Upper lobe of left lung (tissue), 4 donors: Measurements from ENCODE around the gene ASH1L.

ENCODE experiments used
- EP300 ChIP-seq, 4 donors: sonication (generic); formaldehyde crosslinking; IDR thresholded peaks; one replicate each; pipeline ENCODE4 v1.5.1; 2017; ENCODE audit warnings: antibody characterized with exemption in 4 of 4, control low read depth in 2 of 4
- POLR2A ChIP-seq, 4 donors: fragments of 450-650 bp; IDR thresholded peaks; one replicate each; pipeline ENCODE4 v1.5.1; 2016 to 2017; ENCODE audit warnings: antibody characterized with exemption in 4 of 4, mild to moderate bottlenecking in 2 of 4
- POLR2AphosphoS5 ChIP-seq, 2 donors: sonication (generic); formaldehyde crosslinking; IDR thresholded peaks; one replicate each; pipeline ENCODE4 v1.5.1; 2017; ENCODE audit warnings: antibody characterized with exemption in 2 of 2
- TF ChIP-seq, protein P1 (sequence below), 6 experiments: fragments of 450-650 bp in 4 of 6; fragments of 200-600 bp in 2 of 6; sonication (generic) in 2 of 6; IDR thresholded peaks; one replicate each; pipeline ENCODE4 v1.5.1; 2016 to 2019; ENCODE audit warnings: antibody characterized with exemption in 6 of 6

DNA sequence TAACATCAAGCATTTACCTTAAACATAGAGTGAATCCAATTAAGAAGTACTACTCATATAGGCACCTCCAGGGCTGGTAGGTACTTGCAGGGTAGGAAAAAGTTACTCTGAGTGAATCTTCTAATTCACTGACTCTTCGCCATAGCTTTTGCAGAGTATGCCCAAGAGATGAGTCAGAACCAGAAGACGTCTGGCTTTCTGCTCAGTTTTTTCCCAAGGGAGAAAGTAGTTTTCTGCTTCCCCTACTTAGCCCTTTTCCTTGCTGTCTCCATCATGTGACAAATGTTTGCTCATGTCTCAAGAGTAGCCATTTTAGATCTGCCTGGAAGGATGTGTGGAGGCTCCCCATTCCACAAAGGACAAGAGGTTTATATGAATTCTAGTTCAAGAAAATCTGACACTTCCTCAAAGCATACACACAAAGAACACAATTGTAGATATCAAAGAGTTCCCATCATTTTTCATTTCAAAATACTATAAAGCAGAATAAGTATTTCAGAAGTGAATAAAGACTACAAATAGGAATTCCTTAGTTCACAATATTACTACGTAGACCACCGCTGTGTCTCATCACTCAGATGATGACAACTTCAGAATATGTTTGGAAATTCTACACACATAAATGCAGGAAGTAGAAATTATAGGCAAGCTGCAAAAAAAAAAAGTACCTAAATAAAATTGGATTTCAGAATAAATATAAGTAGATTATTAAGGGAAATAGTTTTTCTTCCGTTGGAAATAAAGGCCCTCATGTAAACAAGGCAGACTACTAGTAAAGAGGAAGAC is 98.5 kb downstream of the ASH1L start:
- TF ChIP-seq, protein P1, sequence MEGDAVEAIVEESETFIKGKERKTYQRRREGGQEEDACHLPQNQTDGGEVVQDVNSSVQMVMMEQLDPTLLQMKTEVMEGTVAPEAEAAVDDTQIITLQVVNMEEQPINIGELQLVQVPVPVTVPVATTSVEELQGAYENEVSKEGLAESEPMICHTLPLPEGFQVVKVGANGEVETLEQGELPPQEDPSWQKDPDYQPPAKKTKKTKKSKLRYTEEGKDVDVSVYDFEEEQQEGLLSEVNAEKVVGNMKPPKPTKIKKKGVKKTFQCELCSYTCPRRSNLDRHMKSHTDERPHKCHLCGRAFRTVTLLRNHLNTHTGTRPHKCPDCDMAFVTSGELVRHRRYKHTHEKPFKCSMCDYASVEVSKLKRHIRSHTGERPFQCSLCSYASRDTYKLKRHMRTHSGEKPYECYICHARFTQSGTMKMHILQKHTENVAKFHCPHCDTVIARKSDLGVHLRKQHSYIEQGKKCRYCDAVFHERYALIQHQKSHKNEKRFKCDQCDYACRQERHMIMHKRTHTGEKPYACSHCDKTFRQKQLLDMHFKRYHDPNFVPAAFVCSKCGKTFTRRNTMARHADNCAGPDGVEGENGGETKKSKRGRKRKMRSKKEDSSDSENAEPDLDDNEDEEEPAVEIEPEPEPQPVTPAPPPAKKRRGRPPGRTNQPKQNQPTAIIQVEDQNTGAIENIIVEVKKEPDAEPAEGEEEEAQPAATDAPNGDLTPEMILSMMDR (IDR thresholded peaks at IDR 0.05) = no peak
- TF ChIP-seq POLR2AphosphoS5 (IDR thresholded peaks at IDR 0.05) = no peak
- TF ChIP-seq POLR2A (IDR thresholded peaks at IDR 0.05) = no peak
- no peak for TF ChIP-seq EP300 (IDR thresholded peaks at IDR 0.05)
